ENCODE results near the gene PAX9. TPM values are rescaled to one million over a fixed set of nuclear protein-coding genes. Genes with fewer than 3 reads are reported as not detected.

PAX9 gene
- total RNA-seq, 1 donor from 2014 or later: 1.2 TPM

DNA sequence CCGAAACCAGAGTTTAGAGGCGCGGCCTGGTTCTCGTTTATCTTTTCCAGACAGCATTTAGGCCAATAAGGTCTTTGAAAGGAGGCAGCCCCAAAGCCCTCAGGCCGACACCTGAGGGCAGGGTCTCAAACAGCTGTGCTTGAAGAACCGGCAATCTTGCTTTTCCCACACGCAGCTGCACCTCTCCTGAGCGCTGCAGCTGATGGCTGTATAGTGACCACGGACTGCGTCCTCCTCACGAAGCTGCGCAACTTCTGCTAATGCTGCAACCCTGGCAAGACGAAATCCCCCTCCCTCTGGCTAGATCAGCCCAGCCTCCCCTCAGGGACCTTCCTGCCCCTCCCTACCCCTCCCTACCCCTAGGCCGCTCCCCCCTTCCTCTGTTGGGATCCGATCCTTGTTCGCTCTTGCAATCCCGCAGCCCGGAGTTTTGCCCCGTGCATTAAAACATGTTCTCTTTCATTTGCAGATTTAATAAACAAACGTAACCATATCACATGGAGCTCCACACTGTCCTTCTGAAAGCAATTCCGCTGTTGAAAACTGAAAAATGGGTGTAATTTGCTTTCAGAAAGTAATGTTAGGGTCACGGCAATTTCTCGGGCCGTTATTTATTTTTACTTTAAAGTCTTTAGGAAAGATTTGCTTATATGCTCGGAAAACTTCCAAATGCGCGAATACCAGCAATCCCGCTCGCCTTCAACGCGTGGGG, 4.8 kb upstream of the PAX9 start:
- H3K4me1 Mint-ChIP-seq (ENCODE audit: low read depth, unreplicated experiment): peaks cover 7% of the 10 kb centered on the region
- peaks cover 29% of the 10 kb centered on the region for H3K9me3 Mint-ChIP-seq (ENCODE audit: unreplicated experiment)
- no peaks in the 10 kb centered on the region for H3K79me2 ChIP-seq (ENCODE audit: insufficient read depth, low read length)
- peaks cover 13% of the 10 kb centered on the region for H3K9me3 ChIP-seq (ENCODE audit: insufficient read depth, low read depth, low read length)
- no peak overlapping the region for H2AFZ ChIP-seq (ENCODE audit: low read depth, low read length)
- H3K27me3 ChIP-seq (ENCODE audit: insufficient read depth, low read length): peaks cover 100% of the 10 kb centered on the region
- no peak overlapping the region for H3K4me3 ChIP-seq (ENCODE audit: insufficient read depth, low read depth, low read length)
- peaks cover 91% of the 10 kb centered on the region for H3K27me3 Mint-ChIP-seq (ENCODE audit: low read depth, unreplicated experiment)
- H3K36me3 Mint-ChIP-seq (ENCODE audit: low read depth, unreplicated experiment): peaks cover 1% of the 10 kb centered on the region
- H3K27ac Mint-ChIP-seq (ENCODE audit: unreplicated experiment): no peak overlapping the region
- no peaks in the 10 kb centered on the region for H3K36me3 ChIP-seq (ENCODE audit: insufficient read depth, low read length)
- TF ChIP-seq EZH2 (IDR thresholded peaks at IDR 0.05; ENCODE audit: insufficient read depth, low read length): no peak
- TF ChIP-seq, protein P1, sequence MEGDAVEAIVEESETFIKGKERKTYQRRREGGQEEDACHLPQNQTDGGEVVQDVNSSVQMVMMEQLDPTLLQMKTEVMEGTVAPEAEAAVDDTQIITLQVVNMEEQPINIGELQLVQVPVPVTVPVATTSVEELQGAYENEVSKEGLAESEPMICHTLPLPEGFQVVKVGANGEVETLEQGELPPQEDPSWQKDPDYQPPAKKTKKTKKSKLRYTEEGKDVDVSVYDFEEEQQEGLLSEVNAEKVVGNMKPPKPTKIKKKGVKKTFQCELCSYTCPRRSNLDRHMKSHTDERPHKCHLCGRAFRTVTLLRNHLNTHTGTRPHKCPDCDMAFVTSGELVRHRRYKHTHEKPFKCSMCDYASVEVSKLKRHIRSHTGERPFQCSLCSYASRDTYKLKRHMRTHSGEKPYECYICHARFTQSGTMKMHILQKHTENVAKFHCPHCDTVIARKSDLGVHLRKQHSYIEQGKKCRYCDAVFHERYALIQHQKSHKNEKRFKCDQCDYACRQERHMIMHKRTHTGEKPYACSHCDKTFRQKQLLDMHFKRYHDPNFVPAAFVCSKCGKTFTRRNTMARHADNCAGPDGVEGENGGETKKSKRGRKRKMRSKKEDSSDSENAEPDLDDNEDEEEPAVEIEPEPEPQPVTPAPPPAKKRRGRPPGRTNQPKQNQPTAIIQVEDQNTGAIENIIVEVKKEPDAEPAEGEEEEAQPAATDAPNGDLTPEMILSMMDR (IDR thresholded peaks at IDR 0.05; ENCODE audit: insufficient read depth, low read depth, low read length): no peak
- FAIRE-seq: no peak
- H3K9ac ChIP-seq (ENCODE audit: low read length): no peak overlapping the region
- no peak overlapping the region for H3K27ac ChIP-seq (ENCODE audit: low read depth, low read length)
- no peak overlapping the region for H3K4me3 Mint-ChIP-seq (ENCODE audit: unreplicated experiment)
- no peaks in the 10 kb centered on the region for H4K20me1 ChIP-seq (ENCODE audit: insufficient read depth, low read length)
- peaks cover 16% of the 10 kb centered on the region for H3K4me1 ChIP-seq (ENCODE audit: insufficient read depth, low read length)
- peak overlapping the region; percentile 70 for H3K4me2 ChIP-seq (ENCODE audit: low read length)
- no peak for DNase-seq (ENCODE audit: low read depth)

DNA sequence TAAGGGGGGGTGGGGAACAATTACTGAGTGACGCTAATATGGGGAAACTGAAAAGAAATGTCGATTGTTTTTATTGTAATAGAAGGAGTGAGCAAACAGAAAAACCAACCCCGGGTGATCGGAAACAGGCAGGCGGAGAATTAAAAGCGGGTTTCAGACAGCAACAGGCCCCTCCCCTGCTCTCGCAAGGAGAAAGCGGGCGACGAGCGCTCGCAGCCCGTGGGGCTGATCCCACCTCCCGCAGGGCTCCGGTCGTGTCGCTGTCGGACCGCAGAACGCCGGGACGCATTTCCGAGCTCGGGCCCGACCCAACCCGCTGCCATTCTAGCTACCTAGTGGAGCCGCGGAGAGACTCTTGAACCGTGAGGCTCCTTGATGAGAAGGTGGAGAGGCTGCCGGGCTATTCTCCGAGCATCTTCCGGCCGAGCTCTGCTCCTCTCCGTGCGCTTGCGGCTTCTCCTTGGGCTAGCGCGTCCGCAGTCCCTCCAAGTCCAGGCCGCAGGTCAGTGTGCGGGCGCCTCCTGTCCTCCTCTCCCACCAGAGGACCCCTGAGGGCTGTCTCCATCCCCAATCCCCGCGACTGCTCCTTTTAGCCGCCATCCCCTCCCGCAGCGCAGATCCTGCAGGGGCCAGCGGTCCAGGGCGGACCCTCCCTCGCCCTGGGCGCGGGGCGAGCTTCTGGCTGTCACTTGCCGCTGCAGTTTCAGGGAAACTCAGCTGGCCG, 4.1 kb upstream of the PAX9 start:
- TF ChIP-seq, protein P1 (IDR thresholded peaks at IDR 0.05; ENCODE audit: insufficient read depth, low read depth, low read length): no peak
- peak; percentile 68 for TF ChIP-seq EZH2 (IDR thresholded peaks at IDR 0.05; ENCODE audit: insufficient read depth, low read length)
- Histone ChIP-seq H3K4me1 (ENCODE audit: insufficient read depth, low read length) (peaks cover 18% of the 10 kb centered on the region), H3K9ac (ENCODE audit: low read length) (no peak overlapping the region), H3K27ac (ENCODE audit: low read depth, low read length) (no peak overlapping the region), H4K20me1 (ENCODE audit: insufficient read depth, low read length) (no peaks in the 10 kb centered on the region), H3K79me2 (ENCODE audit: insufficient read depth, low read length) (no peaks in the 10 kb centered on the region), H3K4me3 (ENCODE audit: insufficient read depth, low read depth, low read length) (peak overlapping the region; percentile 5), H3K27me3 (ENCODE audit: insufficient read depth, low read length) (peaks cover 98% of the 10 kb centered on the region), H3K9me3 (ENCODE audit: insufficient read depth, low read depth, low read length) (peaks cover 13% of the 10 kb centered on the region), H3K36me3 (ENCODE audit: insufficient read depth, low read length) (no peaks in the 10 kb centered on the region), H2AFZ (ENCODE audit: low read depth, low read length) (peak overlapping the region; percentile 41), H3K4me2 (ENCODE audit: low read length) (peak overlapping the region; percentile 70)
- Mint-ChIP-seq H3K27ac (ENCODE audit: unreplicated experiment) (peak overlapping the region; percentile 26), H3K4me1 (ENCODE audit: low read depth, unreplicated experiment) (peaks cover 13% of the 10 kb centered on the region), H3K36me3 (ENCODE audit: low read depth, unreplicated experiment) (peaks cover 1% of the 10 kb centered on the region), H3K27me3 (ENCODE audit: low read depth, unreplicated experiment) (peaks cover 91% of the 10 kb centered on the region), H3K4me3 (ENCODE audit: unreplicated experiment) (no peak overlapping the region), H3K9me3 (ENCODE audit: unreplicated experiment) (peaks cover 29% of the 10 kb centered on the region)
- FAIRE-seq (no peak), DNase-seq (ENCODE audit: low read depth) (no peak)
